Colonic mucosa (tissue), 4 donors: ENCODE data around the gene DPY19L1. TPM values are rescaled to one million over a fixed set of nuclear protein-coding genes. Genes with fewer than 3 reads are reported as not detected.
"Not testable (repeated sequence)": the region's sequence is repeated elsewhere in the genome, so short reads cannot be mapped to it uniquely, and the experiment has no call there.

Source experiments
- DNase-seq: peaks from one replicate; pipeline ENCODE4 v3.0.0-alpha.2; 2020
- H3K27ac ChIP-seq: fragments of 200-600 bp; one replicate; pipeline ENCODE4 v1.8.0; 2021
- H3K27me3 ChIP-seq: fragments of 200-600 bp; one replicate; pipeline ENCODE4 v1.8.0; 2021
- H3K36me3 ChIP-seq: fragments of 200-600 bp; one replicate; pipeline ENCODE4 v1.8.0; 2021
- H3K4me1 ChIP-seq: fragments of 200-600 bp; one replicate; pipeline ENCODE4 v1.8.0; 2021; ENCODE audit warnings: mild to moderate bottlenecking
- H3K4me3 ChIP-seq: fragments of 200-600 bp; one replicate; pipeline ENCODE4 v1.8.0; 2021
- H3K9ac ChIP-seq, 2 donors: one replicate each; pipeline ENCODE4 v1.7.0; 2013; ENCODE audit warnings: control low read depth in 2 of 2, low read depth in 2 of 2, low read length in 2 of 2
- H3K9me3 ChIP-seq: fragments of 200-600 bp; one replicate; pipeline ENCODE4 v1.8.0; 2021
- intact Hi-C: fragments of 100-400 bp; cut with DNase I; formaldehyde crosslinking; loops from one replicate; pipeline ENCODE4 v1.14.1; 2022
- total RNA-seq, 2 donors: library from RNA; stranded (reverse); fragmentation: NEBNext Ultra II Directional in 1 of 2; extraction: Animal tissue kit (Norgen Biotek cat#: 25700) in 1 of 2; gene quantifications; one replicate each; pipeline ENCODE4 v1.2.1, GENCODE V29; 2021
- TF ChIP-seq, protein P1 (sequence below): fragments of 200-600 bp; IDR thresholded peaks from one replicate; pipeline ENCODE4 v1.8.0; 2022; ENCODE audit warnings: antibody characterized with exemption, mild to moderate bottlenecking
- donor health status: healthy.
- donor health status: DM: no; HTN: no; CAD: no.
- donor health status: DM: no; HTN: no; CAD: no.

Gene DPY19L1
- total RNA-seq, 2 donors from 2014 or later = 21.9 to 26.2 TPM

- TF ChIP-seq, protein P1, sequence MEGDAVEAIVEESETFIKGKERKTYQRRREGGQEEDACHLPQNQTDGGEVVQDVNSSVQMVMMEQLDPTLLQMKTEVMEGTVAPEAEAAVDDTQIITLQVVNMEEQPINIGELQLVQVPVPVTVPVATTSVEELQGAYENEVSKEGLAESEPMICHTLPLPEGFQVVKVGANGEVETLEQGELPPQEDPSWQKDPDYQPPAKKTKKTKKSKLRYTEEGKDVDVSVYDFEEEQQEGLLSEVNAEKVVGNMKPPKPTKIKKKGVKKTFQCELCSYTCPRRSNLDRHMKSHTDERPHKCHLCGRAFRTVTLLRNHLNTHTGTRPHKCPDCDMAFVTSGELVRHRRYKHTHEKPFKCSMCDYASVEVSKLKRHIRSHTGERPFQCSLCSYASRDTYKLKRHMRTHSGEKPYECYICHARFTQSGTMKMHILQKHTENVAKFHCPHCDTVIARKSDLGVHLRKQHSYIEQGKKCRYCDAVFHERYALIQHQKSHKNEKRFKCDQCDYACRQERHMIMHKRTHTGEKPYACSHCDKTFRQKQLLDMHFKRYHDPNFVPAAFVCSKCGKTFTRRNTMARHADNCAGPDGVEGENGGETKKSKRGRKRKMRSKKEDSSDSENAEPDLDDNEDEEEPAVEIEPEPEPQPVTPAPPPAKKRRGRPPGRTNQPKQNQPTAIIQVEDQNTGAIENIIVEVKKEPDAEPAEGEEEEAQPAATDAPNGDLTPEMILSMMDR = no peak
Observed at GRCh38 chr7:34916267-34916666, 121.0 kb downstream of the DPY19L1 start.

GRCh38 chr7:34912236-34912635, 125.0 kb downstream of the DPY19L1 start:
- intact Hi-C loops = no loop called here
- Histone ChIP-seq H3K9me3 (no peaks in the 10 kb centered on the region), H3K27ac (no peak overlapping the region), H3K4me3 (no peak overlapping the region), H3K4me1 (no peaks in the 10 kb centered on the region), H3K36me3 (no peaks in the 10 kb centered on the region), H3K27me3 (no peaks in the 10 kb centered on the region), H3K9ac (no peak overlapping the region)
- DNase-seq = no peak
- TF ChIP-seq, protein P1 = no peak

More at GRCh38 chr7:34916267-34916666, 121.0 kb downstream of the DPY19L1 start:
- H3K27ac ChIP-seq = no peak overlapping the region
- no peaks in the 10 kb centered on the region for H3K9me3 ChIP-seq
- no peak overlapping the region for H3K4me3 ChIP-seq
- no peak overlapping the region for H3K9ac ChIP-seq
- H3K4me1 ChIP-seq = no peaks in the 10 kb centered on the region
- intact Hi-C loops = no loop called here
- DNase-seq = no peak
- no peaks in the 10 kb centered on the region for H3K27me3 ChIP-seq
- H3K36me3 ChIP-seq = no peaks in the 10 kb centered on the region

GRCh38 chr7:34906266-34906850, 130.9 kb downstream of the DPY19L1 start:
- H3K4me1 ChIP-seq, H3K36me3 ChIP-seq, H3K9ac ChIP-seq, H3K27me3 ChIP-seq, intact Hi-C loops, H3K4me3 ChIP-seq, H3K9me3 ChIP-seq, H3K27ac ChIP-seq: not testable (repeated sequence)
- DNase-seq = peak; percentile 51

DNA sequence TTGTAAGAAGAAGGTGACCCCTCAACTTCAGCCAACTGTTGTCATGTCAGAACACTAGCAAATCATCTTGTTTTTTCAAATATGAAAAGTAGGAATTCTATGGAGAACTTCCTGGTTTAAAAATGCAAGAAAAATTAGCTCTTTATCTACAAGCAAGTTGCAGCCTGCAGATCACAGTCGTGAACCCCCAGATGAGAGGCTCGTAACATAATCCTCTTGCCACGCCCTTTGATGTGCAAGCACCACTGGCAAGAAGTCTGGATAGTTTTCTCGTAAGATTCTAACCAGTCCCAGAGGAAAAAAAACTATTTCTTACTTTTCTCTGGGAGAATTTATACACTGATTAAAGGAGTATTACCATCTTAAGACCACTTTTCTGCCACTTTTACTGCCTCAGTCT, 132.3 kb downstream of the DPY19L1 start:
- Histone ChIP-seq H3K9ac (no peak overlapping the region), H3K4me1 (no peaks in the 10 kb centered on the region), H3K9me3 (no peaks in the 10 kb centered on the region), H3K27ac (no peak overlapping the region), H3K36me3 (no peaks in the 10 kb centered on the region), H3K27me3 (no peaks in the 10 kb centered on the region), H3K4me3 (no peak overlapping the region)
- intact Hi-C loops = no loop called here
- TF ChIP-seq, protein P1 = no peak
- no peak for DNase-seq

DNA sequence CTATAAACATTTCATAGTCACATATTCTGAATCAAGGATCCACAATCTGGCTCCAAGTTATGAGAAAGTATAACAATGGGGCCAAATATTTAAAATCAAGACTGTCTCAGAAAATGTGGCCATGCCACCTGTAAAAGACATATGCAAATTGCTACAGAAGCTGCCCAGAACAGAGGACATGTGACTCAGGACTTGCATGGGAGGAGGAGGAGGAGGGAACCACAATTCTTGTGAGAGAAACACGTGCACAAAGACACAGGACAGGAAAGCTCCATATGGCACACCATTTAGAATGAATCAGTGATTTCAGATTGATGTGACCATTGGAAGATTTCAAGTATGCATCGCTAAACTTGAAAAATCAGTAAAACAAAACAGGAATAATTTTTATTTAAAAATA, 133.4 kb downstream of the DPY19L1 start:
- H3K9ac ChIP-seq, intact Hi-C loops: not testable (repeated sequence)

GRCh38 chr7:34902182-34902581, 135.1 kb downstream of the DPY19L1 start:
- no peaks in the 10 kb centered on the region for H3K36me3 ChIP-seq
- H3K9ac ChIP-seq = no peak overlapping the region
- H3K27ac ChIP-seq = no peak overlapping the region
- no peak overlapping the region for H3K4me3 ChIP-seq
- intact Hi-C loops = no loop called here
- no peaks in the 10 kb centered on the region for H3K27me3 ChIP-seq
- H3K4me1 ChIP-seq = no peaks in the 10 kb centered on the region
- DNase-seq = no peak
- no peaks in the 10 kb centered on the region for H3K9me3 ChIP-seq
- TF ChIP-seq, protein P1 = no peak

More for the DNA sequence above, 133.4 kb downstream of the DPY19L1 start:
- not testable (repeated sequence) for H3K27ac ChIP-seq, H3K4me1 ChIP-seq, H3K4me3 ChIP-seq, DNase-seq, H3K36me3 ChIP-seq, H3K9me3 ChIP-seq, H3K27me3 ChIP-seq
